Activated T-cell treated with anti-CD3 and anti-CD28 coated beads, Interleukin-2, amount 50 U/mL, for 72 hours (primary cell): Measurements from ENCODE around the gene CRYL1. TPM values are rescaled to one million over a fixed set of nuclear protein-coding genes. Genes with fewer than 3 reads are reported as not detected.

ENCODE experiments used
- total RNA-seq, 2 donors: library from RNA; stranded (reverse); gene quantifications; one replicate each; pipeline ENCODE4 v1.2.3, GENCODE V29; 2022

The CRYL1 gene
- total RNA-seq, 2 donors from 2014 or later = 15.7 to 16.7 TPM

Other genes starting within 250 kb of the CRYL1 start
- gene IFT88, start 41.3 kb upstream of the CRYL1 start, total RNA-seq = 1 to 10 TPM; 5.0 to 5.5 TPM
- under 1 TPM; 0.30 to 0.77 TPM for gene IL17D, start 177.8 kb upstream of the CRYL1 start, total RNA-seq
- gene EEF1AKMT1, start 248.1 kb upstream of the CRYL1 start, total RNA-seq = 10 to 100 TPM in 1 of 2 donors, 1 to 10 TPM in 1; 8.8 to 10.3 TPM